GM19023 (cell line): ENCODE measurements around the gene NXN.
"Not testable (repeated sequence)": the region's sequence is repeated elsewhere in the genome, so short reads cannot be mapped to it uniquely, and the experiment has no call there.

ENCODE experiments used
- ATAC-seq: cut with Tn5 transposase; IDR thresholded peaks from one replicate; pipeline ENCODE4 v1.9.1; 2021; ENCODE audit warnings: mild to moderate bottlenecking, moderate library complexity; ENCODE audit not compliant: unreplicated experiment

The NXN gene

GRCh38 chr17:896953-897661 is 82.5 kb downstream of the NXN start:
- ATAC-seq, result no peak

GRCh38 chr17:896454-896853 is 83.1 kb downstream of the NXN start:
- no peak for ATAC-seq

GRCh38 chr17:892958-893357 is 86.6 kb downstream of the NXN start:
- ATAC-seq, result no peak

GRCh38 chr17:888998-889441 is 90.6 kb downstream of the NXN start:
- ATAC-seq, result no peak

- ATAC-seq, result no peak
Measured at GRCh38 chr17:887551-888209, 91.9 kb downstream of the NXN start.

GRCh38 chr17:885971-886571 is 93.5 kb downstream of the NXN start:
- ATAC-seq, result no peak

- no peak for ATAC-seq
Measured at GRCh38 chr17:883586-883962, 96.0 kb downstream of the NXN start.

GRCh38 chr17:882827-883585 is 96.6 kb downstream of the NXN start:
- ATAC-seq, result no peak

GRCh38 chr17:881778-882177 is 97.8 kb downstream of the NXN start:
- no peak for ATAC-seq

- ATAC-seq, result no peak
Measured at GRCh38 chr17:880443-881269, 98.9 kb downstream of the NXN start.

- no peak for ATAC-seq
Measured at GRCh38 chr17:879546-880442, 99.8 kb downstream of the NXN start.

- no peak for ATAC-seq
Measured at GRCh38 chr17:877630-878029, 101.9 kb downstream of the NXN start.

- no peak for ATAC-seq
Measured at GRCh38 chr17:876272-876671, 103.3 kb downstream of the NXN start.

GRCh38 chr17:874590-874989 is 105.0 kb downstream of the NXN start:
- ATAC-seq, result not testable (repeated sequence)

- no peak for ATAC-seq
Measured at GRCh38 chr17:872855-873254, 106.7 kb downstream of the NXN start.

- ATAC-seq, result no peak
Measured at GRCh38 chr17:871751-872519, 107.6 kb downstream of the NXN start.

- ATAC-seq, result no peak
Measured at GRCh38 chr17:869567-870525, 109.7 kb downstream of the NXN start.

- no peak for ATAC-seq
Measured at GRCh38 chr17:869086-869485, 110.5 kb downstream of the NXN start.
